IMR-90 (cell line): Measurements from ENCODE around the gene SLC25A22.

ENCODE experiments used
- CHD1 ChIP-seq: IDR thresholded peaks from 2 replicates; pipeline ENCODE4 v1.6.1; 2012; ENCODE audit warnings: low read depth, low read length, improper control_type of control experiment
- CTCF ChIP-seq: conservative IDR thresholded peaks from 2 replicates; pipeline ENCODE4 v1.5.1; 2012; ENCODE audit warnings: mild to moderate bottlenecking, low read depth, low read length, improper control_type of control experiment
- FOS ChIP-seq: fragments of 150-350 bp; IDR thresholded peaks from 2 replicates; pipeline ENCODE4 v1.6.1; 2016; ENCODE audit warnings: low read depth, low read length
- MAZ ChIP-seq: IDR thresholded peaks from 2 replicates; pipeline ENCODE4 v1.6.1; 2012; ENCODE audit warnings: low read depth, mild to moderate bottlenecking, low read length, improper control_type of control experiment, moderate library complexity, borderline replicate concordance
- MXI1 ChIP-seq: IDR thresholded peaks from 2 replicates; pipeline ENCODE4 v1.6.1; 2012; ENCODE audit warnings: low read depth, mild to moderate bottlenecking, low read length, moderate library complexity, borderline replicate concordance
- POLR2A ChIP-seq: IDR thresholded peaks from 2 replicates; pipeline ENCODE4 v1.6.1; 2012; ENCODE audit warnings: mild to moderate bottlenecking, low read depth, low read length
- RAD21 ChIP-seq: IDR thresholded peaks from 2 replicates; pipeline ENCODE4 v1.6.1; 2012; ENCODE audit warnings: low read length, improper control_type of control experiment
- RCOR1 ChIP-seq: IDR thresholded peaks from 2 replicates; pipeline ENCODE4 v1.6.1; 2012; ENCODE audit warnings: mild to moderate bottlenecking, low read length, improper control_type of control experiment; ENCODE audit not compliant: insufficient replicate concordance
- RFX5 ChIP-seq: IDR thresholded peaks from 2 replicates; pipeline ENCODE4 v1.8.0; 2012; ENCODE audit warnings: low read depth, mild to moderate bottlenecking, low read length, moderate library complexity
- SMC3 ChIP-seq: fragments of 150-350 bp; IDR thresholded peaks from 2 replicates; pipeline ENCODE4 v1.6.1; 2016; ENCODE audit warnings: low read depth, mild to moderate bottlenecking, antibody characterized with exemption, low read length, moderate library complexity
- TF ChIP-seq, protein P1 (sequence below): fragments of 150-350 bp; IDR thresholded peaks from 2 replicates; pipeline ENCODE4 v1.6.1; 2017; ENCODE audit warnings: mild to moderate bottlenecking, antibody characterized with exemption, low read length, low read depth

DNA sequence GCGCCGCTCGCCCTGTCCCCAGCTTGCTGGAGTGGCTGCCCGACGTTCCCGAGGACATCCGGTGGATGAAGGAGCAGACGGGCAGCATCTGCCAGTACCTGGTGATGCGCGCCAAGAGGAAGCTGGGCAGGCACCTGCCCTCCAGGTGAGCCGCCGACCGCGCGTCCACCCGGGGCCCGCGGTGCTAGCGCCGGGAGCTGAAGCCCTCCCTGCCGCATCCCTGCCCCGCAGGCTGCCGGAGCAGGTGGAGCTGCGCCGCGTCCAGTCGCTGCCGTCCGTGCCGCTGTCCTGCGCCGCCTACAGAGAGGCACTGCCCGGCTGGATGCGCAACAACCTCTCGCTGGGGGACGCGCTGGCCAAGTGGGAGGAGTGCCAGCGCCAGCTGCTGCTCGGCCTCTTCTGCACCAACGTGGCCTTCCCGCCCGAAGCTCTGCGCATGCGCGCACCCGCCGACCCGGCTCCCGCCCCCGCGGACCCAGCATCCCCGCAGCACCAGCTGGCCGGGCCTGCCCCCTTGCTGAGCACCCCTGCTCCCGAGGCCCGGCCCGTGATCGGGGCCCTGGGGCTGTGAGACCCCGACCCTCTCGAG, 26.3 kb upstream of the SLC25A22 start:
- TF ChIP-seq POLR2A (no peak), CTCF (no peak), RFX5 (no peak), CHD1 (no peak), FOS (no peak), SMC3 (no peak), RCOR1 (no peak), MAZ (no peak), MXI1 (no peak), RAD21 (no peak)
- TF ChIP-seq, protein P1, sequence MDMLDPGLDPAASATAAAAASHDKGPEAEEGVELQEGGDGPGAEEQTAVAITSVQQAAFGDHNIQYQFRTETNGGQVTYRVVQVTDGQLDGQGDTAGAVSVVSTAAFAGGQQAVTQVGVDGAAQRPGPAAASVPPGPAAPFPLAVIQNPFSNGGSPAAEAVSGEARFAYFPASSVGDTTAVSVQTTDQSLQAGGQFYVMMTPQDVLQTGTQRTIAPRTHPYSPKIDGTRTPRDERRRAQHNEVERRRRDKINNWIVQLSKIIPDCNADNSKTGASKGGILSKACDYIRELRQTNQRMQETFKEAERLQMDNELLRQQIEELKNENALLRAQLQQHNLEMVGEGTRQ, result no peak
